ENCODE data around the gene RNF214.
"Not testable (repeated sequence)": the region's sequence is repeated elsewhere in the genome, so short reads cannot be mapped to it uniquely, and the experiment has no call there.

The RNF214 gene

GRCh38 chr11:117201658-117202305 is 30.7 kb upstream of the RNF214 start:
- no peak for DNase-seq (ENCODE audit: low spot score in 2 of 2)
- no peaks in the 10 kb centered on the region for H3K27me3 ChIP-seq (ENCODE audit: low read depth)
- in situ Hi-C loops (cut with MboI; ENCODE audit: low sequenced_read_pairs): no loop called here
- no peaks in the 10 kb centered on the region for H3K9me3 ChIP-seq
- H3K4me3 ChIP-seq: no peak overlapping the region
- H3K4me1 ChIP-seq: no peaks in the 10 kb centered on the region
- H3K36me3 ChIP-seq (replicated peaks): 0 out of 2 replicates have a peak, but pooled peaks cover 3% of the 10 kb centered on the region

- H3K4me1 ChIP-seq: no peaks in the 10 kb centered on the region
- in situ Hi-C loops (cut with MboI; ENCODE audit: low sequenced_read_pairs): no loop called here
- DNase-seq (ENCODE audit: low spot score in 2 of 2): no peak
- no peaks in the 10 kb centered on the region for H3K27me3 ChIP-seq (ENCODE audit: low read depth)
- no peaks in the 10 kb centered on the region for H3K9me3 ChIP-seq
- H3K36me3 ChIP-seq (replicated peaks): 0 out of 2 replicates have a peak, but pooled peaks cover 3% of the 10 kb centered on the region
- no peak overlapping the region for H3K4me3 ChIP-seq
Observed at GRCh38 chr11:117202386-117203068, 29.9 kb upstream of the RNF214 start.

DNA sequence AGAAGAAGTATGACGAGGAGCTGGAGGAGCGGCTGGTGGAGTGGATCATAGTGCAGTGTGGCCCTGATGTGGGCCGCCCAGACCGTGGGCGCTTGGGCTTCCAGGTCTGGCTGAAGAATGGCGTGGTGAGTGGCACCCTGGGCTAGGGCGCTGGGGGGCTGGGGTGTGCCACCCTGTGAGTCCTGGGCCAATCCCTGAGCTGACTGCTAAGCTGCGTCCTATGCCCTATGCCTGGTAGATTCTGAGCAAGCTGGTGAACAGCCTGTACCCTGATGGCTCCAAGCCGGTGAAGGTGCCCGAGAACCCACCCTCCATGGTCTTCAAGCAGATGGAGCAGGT is 29.4 kb upstream of the RNF214 start:
- Histone ChIP-seq H3K4me1 (no peaks in the 10 kb centered on the region), H3K27me3 (ENCODE audit: low read depth) (no peaks in the 10 kb centered on the region), H3K36me3 (replicated peaks) (0 out of 2 replicates have a peak, but pooled peaks cover 3% of the 10 kb centered on the region), H3K9me3 (no peaks in the 10 kb centered on the region), H3K4me3 (no peak overlapping the region)
- DNase-seq (ENCODE audit: low spot score in 2 of 2): no peak
- in situ Hi-C loops (cut with MboI; ENCODE audit: low sequenced_read_pairs): no loop called here

GRCh38 chr11:117204283-117205080 is 28.0 kb upstream of the RNF214 start:
- H3K27me3 ChIP-seq (ENCODE audit: low read depth): no peaks in the 10 kb centered on the region
- in situ Hi-C loops (cut with MboI; ENCODE audit: low sequenced_read_pairs): loop anchor here (5.0 kb wide), 1 partner anchor 72 kb away; no protein-coding TSS in a partner anchor
- DNase-seq (ENCODE audit: low spot score in 2 of 2): no peak

DNA sequence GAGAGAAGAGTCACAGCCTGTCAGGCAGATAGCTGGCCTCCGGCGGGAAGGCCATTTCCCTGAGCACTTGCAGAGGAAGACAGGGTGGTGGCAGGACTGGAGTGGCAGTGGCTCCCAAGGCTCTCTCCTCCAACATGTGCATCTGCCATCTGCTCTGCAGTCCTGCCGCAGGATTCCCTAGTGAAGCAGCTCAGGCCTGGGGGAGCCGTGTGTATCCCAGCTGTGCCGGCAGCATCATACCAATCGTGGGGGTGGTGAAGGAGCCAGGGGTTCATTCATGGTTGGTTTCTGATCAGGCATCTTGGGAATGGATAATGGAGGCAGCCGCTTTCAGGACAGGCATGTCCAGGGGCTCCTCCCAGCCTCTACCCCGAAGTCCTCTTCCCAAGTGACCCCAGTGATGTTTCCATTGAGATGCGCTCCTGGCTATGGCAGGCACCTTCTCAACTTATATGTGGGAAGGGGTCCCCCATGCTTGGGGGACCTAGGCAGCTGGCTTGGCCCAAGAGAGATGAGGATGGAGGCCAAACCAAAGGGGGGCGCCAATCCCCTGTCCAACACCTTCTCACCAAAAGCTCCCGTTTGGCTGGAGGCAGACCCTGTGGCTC is 27.2 kb upstream of the RNF214 start:
- no peaks in the 10 kb centered on the region for H3K27me3 ChIP-seq (ENCODE audit: low read depth)
- H3K36me3 ChIP-seq (replicated peaks): 0 out of 2 replicates have a peak, but pooled peaks cover 3% of the 10 kb centered on the region
- in situ Hi-C loops (cut with MboI; ENCODE audit: low sequenced_read_pairs): loop anchor here (5.0 kb wide), 1 partner anchor 73 kb away; no protein-coding TSS in a partner anchor
- H3K4me3 ChIP-seq: no peak overlapping the region
- no peak for DNase-seq (ENCODE audit: low spot score in 2 of 2)
- no peaks in the 10 kb centered on the region for H3K9me3 ChIP-seq
- H3K4me1 ChIP-seq: no peaks in the 10 kb centered on the region

More at GRCh38 chr11:117204283-117205080, 28.0 kb upstream of the RNF214 start:
- H3K36me3 ChIP-seq (replicated peaks): 0 out of 2 replicates have a peak, but pooled peaks cover 3% of the 10 kb centered on the region
- no peaks in the 10 kb centered on the region for H3K4me1 ChIP-seq
- no peak overlapping the region for H3K4me3 ChIP-seq
- no peaks in the 10 kb centered on the region for H3K9me3 ChIP-seq

DNA sequence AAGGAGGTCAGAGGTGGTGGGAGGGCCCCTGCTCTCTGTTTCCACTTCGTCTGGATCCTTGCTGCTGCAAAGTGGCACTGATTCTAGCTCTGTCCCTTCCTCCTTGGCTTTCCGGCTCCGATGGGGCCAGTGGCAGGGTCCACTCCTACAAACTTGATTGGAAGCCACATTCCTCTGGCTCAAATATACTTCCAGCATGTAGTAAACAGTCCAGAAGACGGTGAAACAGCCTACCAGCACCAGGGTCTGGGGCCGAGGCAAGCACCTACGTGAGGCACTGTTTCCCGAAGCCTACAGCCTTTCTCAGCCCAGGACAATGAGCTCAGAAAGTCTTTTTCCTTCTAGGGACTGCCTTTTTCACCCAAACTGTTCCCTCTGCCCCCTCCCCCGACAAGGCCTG is 26.4 kb upstream of the RNF214 start:
- in situ Hi-C loops (cut with MboI; ENCODE audit: low sequenced_read_pairs): loop anchor here (5.0 kb wide), 1 partner anchor 74 kb away; no protein-coding TSS in a partner anchor
- H3K27me3 ChIP-seq (ENCODE audit: low read depth); H3K4me1 ChIP-seq; H3K36me3 ChIP-seq (replicated peaks); DNase-seq (ENCODE audit: low spot score in 2 of 2); H3K4me3 ChIP-seq; H3K9me3 ChIP-seq: not testable (repeated sequence)

GRCh38 chr11:117206859-117207258 is 25.6 kb upstream of the RNF214 start:
- not testable (repeated sequence) for H3K4me3 ChIP-seq; H3K36me3 ChIP-seq (replicated peaks); H3K9me3 ChIP-seq; DNase-seq (ENCODE audit: low spot score in 2 of 2); H3K27me3 ChIP-seq (ENCODE audit: low read depth); H3K4me1 ChIP-seq
- in situ Hi-C loops (cut with MboI; ENCODE audit: low sequenced_read_pairs): loop anchor here (5.0 kb wide), 1 partner anchor 75 kb away; no protein-coding TSS in a partner anchor

DNA sequence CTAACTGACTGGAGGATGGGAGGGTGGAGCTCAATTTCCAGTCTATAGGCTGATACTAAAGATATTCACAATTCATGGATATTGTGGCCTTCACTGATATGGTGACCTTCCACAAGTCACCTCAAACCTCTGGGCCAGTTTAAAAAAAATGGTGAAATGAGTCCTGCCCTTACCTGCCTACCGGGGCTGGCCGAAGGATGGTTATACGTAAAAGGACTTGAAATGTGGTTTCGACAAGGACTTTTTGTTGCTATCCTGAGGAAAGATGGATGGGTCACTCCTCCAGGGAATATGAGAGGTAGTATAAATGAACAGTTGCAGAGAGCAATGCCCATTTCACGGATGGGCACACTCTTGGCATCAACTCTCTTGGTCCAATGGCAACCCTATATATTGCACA is 25.0 kb upstream of the RNF214 start:
- in situ Hi-C loops (cut with MboI; ENCODE audit: low sequenced_read_pairs): loop anchor here (5.0 kb wide), 1 partner anchor 75 kb away; no protein-coding TSS in a partner anchor
- H3K9me3 ChIP-seq; H3K4me3 ChIP-seq; H3K4me1 ChIP-seq; H3K27me3 ChIP-seq (ENCODE audit: low read depth); DNase-seq (ENCODE audit: low spot score in 2 of 2); H3K36me3 ChIP-seq (replicated peaks): not testable (repeated sequence)

DNA sequence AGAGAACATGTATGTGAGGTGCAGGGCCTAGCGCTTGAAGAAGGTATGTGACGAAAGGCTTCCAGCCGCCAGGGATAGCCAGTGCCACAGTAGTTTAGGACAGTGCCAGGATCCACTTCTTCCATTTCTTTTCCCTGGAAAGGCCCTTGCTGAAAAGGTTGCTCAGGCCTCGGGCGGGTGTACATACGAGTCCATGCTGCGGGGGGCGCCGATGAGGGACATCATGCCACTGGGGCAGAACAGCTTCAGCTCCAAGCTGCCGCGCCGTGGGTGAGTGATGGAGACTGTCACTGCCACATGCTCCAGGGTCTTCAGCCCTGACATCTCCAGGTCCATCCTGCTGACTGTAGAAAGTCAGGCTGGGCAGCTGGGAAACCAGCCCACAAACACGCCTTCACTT is 23.8 kb upstream of the RNF214 start:
- peaks cover 11% of the 10 kb centered on the region for H3K36me3 ChIP-seq (replicated peaks)
- H3K27me3 ChIP-seq (ENCODE audit: low read depth); H3K4me3 ChIP-seq; H3K9me3 ChIP-seq; H3K4me1 ChIP-seq; DNase-seq (ENCODE audit: low spot score in 2 of 2): not testable (repeated sequence)
- in situ Hi-C loops (cut with MboI; ENCODE audit: low sequenced_read_pairs): loop anchor here (5.0 kb wide), 1 partner anchor 76 kb away; no protein-coding TSS in a partner anchor

GRCh38 chr11:117209351-117210125 is 22.9 kb upstream of the RNF214 start:
- in situ Hi-C loops (cut with MboI; ENCODE audit: low sequenced_read_pairs): loop anchor here (5.0 kb wide), 1 partner anchor 77 kb away; no protein-coding TSS in a partner anchor
- not testable (repeated sequence) for H3K4me1 ChIP-seq; H3K4me3 ChIP-seq; H3K27me3 ChIP-seq (ENCODE audit: low read depth); H3K9me3 ChIP-seq; DNase-seq (ENCODE audit: low spot score in 2 of 2)
- peaks cover 15% of the 10 kb centered on the region for H3K36me3 ChIP-seq (replicated peaks)

GRCh38 chr11:117210620-117211019 is 21.9 kb upstream of the RNF214 start:
- Histone ChIP-seq H3K9me3 (no peaks in the 10 kb centered on the region), H3K27me3 (ENCODE audit: low read depth) (no peaks in the 10 kb centered on the region), H3K36me3 (replicated peaks) (peaks cover 12% of the 10 kb centered on the region), H3K4me1 (no peaks in the 10 kb centered on the region), H3K4me3 (no peak overlapping the region)
- in situ Hi-C loops (cut with MboI; ENCODE audit: low sequenced_read_pairs): no loop called here
- DNase-seq (ENCODE audit: low spot score in 2 of 2): no peak

- DNase-seq (ENCODE audit: low spot score in 2 of 2): no peak
- in situ Hi-C loops (cut with MboI; ENCODE audit: low sequenced_read_pairs): no loop called here
- H3K4me1 ChIP-seq: no peaks in the 10 kb centered on the region
- H3K9me3 ChIP-seq: no peaks in the 10 kb centered on the region
- H3K36me3 ChIP-seq (replicated peaks): peaks cover 30% of the 10 kb centered on the region
- H3K27me3 ChIP-seq (ENCODE audit: low read depth): no peaks in the 10 kb centered on the region
- H3K4me3 ChIP-seq: no peak overlapping the region
Observed at GRCh38 chr11:117212697-117213355, 19.6 kb upstream of the RNF214 start.
